ENCODE results near the gene TET2.

- TF ChIP-seq POLR2A (IDR thresholded peaks at IDR 0.05) (no peak), CTCF (IDR thresholded peaks at IDR 0.05) (no peak)
Measured at GRCh38 chr4:105120626-105121025, 26.1 kb upstream of the TET2 start.
